Brain pericyte (primary cell): Measurements from ENCODE around the gene EIF4G3.
"Not testable (repeated sequence)": the region's sequence is repeated elsewhere in the genome, so short reads cannot be mapped to it uniquely, and the experiment has no call there.

ENCODE experiments used
- DNase-seq: peaks from one replicate; pipeline ENCODE4 v3.0.0-alpha.2; 2012; ENCODE audit warnings: low read depth, low spot score

Gene EIF4G3

DNA sequence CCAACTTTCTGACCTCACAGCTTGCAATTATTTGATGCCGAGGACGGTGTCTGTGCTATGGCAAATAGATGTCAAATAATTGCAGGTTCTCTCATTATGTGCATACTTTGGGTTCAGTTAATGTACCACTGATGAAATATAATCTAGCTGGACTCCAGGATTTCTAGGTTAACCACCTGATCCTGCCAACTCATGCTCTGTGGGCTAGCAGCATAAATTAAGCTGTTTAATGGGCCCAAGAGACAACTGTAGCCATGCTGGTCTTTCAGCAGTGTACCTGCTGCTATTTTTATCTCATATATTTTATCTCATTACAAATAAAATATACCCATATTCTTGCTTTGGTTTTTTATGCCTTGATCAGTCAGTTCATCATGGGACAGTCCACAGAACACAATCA, 346.3 kb downstream of the EIF4G3 start:
- DNase-seq, result no peak

DNA sequence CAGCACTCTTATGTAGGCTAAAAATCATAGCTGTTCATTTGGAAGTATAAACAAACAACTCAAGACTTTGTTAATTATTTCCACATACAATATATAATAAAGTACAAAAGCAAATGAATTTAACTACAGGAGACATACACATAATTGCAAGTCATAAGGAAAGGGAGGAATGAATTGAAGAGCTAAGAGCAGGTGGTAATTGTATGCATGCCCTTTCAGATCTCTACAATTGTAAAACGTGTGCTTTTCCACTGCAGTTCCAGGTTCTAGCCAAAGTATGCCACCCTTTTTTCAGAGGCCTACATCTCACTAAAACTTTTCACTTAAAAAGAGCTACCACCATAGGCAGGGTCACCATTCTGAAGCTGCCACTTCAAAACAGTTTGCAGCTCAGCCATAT, 346.8 kb downstream of the EIF4G3 start:
- DNase-seq, result no peak

DNA sequence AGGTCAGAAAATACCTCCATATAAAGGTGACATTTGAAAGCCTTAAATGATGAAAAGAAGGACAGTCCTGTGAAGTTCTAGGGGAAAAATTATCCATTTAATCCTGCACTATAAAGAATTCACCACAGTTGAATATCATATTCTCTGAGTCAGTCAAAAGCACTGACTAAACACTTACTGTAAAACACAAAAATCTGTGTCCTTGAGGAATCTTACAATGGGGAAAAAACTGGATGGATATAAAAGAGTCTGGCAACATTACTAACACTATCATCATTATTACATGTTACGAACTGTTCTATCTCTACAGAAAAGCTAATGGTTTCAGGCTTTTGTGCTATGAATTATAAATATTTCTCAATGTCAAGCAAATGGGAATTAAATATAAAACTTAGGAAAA, 347.2 kb downstream of the EIF4G3 start:
- DNase-seq, result no peak

DNA sequence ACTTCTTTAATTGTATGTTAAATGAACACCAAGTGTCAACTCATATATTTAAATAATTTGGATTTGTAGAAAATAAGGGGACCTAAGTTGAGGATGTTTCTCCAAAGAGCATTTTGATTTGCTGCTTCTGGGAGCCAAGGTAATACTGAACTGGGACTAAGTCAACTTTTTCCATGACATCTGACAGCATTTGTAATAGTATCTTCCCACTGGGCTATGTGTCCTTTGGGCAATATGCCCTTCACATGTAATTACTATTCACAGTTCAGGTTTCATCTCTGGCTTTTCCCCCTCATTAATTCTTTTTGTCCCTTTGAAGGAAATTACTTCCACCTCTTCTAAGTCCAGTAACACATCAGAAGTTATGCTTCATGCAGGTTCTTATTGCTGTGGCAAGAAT, 352.9 kb downstream of the EIF4G3 start:
- no peak for DNase-seq

DNA sequence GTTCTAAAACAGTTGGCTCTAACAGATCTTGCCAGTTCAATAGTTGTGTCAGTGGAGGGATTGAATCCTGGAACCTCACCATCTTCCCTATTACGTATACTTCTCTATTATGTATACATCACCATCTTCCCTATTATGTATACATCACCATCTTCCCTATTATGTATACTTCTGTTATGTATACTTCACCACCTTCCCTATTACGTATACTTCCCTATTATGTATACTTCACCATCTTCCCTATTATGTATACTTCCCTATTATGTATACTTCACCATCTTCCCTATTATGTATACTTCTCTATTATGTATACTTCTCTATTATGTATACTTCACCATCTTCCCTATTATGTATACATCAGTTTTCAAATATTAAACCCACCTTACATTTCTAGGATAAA, 355.2 kb downstream of the EIF4G3 start:
- DNase-seq, result no peak

DNA sequence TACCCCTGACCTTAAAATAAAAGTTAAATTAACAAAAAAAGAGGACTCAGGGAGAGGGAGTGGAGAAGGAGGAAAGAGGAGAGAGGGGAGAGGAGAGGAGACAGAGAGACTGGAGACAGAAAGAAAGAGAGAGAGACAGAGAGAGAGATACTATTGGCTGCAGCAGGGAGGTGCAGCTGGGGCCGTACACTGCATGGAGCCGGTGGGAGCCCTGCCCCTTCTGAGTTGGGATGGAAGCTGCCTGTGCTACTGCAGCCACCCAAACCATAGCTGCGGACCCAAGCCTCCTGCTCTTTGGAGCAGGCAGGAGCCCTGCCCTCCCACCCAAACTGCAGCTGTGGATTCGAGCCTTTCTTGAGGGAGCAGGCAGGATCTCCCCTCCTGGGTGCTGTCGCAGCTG, 356.9 kb downstream of the EIF4G3 start:
- DNase-seq, result no peak

DNA sequence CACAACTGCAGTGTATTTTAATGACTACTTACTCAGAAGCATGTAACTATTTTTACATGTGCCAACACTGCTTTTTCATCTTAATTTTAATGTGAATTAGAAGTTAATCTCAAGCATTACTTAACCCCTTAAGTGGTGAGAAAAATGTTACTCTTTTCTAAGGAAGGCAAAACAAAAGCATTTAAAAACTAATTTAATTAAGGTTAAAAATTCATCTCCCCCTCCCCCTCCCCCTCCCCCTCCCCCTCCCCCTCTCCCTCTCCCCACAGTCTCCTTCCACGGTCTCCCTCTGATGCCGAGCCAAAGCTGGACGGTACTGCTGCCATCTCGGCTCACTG, 362.2 kb downstream of the EIF4G3 start:
- no peak for DNase-seq

DNA sequence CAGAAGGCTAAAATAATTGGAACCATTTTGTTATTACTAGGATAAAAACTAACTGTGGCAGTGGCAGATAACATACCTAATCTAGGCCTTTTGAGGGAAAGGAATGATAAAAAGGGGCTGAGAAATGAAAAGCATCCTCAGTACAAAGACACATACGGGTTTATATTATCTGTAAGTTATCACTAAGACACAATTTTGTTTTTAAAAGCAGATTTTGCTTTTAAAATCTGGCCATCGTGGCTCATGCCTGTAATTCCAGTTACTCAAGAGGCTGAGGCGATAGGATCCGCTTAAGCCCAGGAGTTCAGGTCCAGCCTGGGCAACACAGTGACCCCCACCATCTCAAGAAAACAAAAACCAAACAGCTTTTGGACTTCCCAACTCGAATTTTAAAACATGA, 364.8 kb downstream of the EIF4G3 start:
- no peak for DNase-seq

DNA sequence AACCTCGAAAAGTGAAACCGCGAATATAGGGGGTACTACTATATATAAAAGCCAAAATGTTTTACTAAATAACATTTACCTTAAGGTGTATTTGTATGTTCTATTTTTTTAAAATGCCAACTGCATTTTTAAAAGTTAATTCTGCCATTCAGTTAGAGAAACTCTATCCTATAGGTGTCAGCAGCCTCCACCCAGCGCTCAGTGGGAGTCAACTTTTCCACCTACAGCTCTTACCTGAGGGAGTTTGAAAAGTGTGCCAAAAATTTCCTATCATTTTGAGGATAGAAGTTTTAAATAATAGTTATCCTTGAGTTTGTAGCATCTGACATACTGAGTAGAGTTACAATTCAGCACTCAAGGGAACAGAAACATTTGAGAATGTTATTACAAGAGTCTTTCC, 383.5 kb downstream of the EIF4G3 start:
- no peak for DNase-seq

DNA sequence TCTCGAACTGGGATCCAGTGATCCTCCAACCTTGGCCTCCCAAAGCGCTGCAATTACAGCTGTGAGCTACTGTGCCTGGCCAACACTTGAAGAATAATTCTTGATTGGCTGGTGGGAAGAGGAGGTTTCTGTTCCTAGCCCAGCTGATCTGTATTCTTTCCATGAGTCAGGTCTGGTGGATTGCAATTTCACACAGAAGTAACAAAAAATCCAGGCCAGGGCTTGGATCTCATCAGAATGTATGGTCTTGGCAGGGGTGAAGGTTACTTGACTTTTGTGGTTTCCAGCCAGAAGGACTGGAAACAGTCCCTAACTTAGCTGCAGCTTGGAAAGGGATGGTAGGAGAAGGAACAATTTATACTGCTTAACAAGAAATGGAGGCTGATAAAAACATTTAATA, 384.5 kb downstream of the EIF4G3 start:
- no peak for DNase-seq

DNA sequence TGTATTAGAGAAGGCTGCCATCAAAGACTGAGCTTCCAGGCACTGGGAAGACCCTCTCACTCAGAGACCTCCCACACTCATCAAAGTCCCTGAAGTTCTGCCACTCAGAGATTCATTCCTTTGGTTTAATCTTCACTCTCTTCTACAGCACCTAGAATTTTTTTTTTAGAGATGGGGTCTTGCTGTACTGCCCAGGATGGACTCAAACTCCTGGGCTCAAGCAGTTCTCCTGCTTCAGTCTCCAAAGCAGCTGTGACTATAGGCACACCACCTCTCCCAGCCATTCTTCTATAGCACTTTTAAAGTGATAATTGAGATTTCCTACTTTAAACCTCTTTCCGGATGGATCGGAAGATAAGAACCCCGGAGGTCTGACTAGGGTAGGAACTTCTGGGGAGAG, 385.9 kb downstream of the EIF4G3 start:
- DNase-seq, result no peak

DNA sequence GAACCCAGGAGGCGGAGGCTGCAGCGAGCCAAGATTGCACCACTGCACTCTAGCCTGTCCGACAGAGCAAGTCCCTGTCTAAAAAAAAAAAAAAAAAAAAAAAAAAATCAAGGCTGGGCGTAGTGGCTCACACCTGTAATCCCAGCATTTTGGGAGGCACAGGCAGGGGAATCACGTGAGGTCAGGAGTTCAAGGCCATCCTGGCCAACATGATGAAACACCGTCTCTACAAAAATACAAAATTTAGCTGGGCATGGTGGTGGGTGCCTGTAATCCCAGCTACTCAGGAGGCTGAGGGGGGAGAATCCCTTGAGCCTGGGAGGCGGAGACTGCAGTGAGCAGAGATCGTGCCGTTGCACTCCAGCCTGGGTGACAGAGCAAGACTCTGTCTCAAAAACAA, 387.1 kb downstream of the EIF4G3 start:
- DNase-seq, result not testable (repeated sequence)

DNA sequence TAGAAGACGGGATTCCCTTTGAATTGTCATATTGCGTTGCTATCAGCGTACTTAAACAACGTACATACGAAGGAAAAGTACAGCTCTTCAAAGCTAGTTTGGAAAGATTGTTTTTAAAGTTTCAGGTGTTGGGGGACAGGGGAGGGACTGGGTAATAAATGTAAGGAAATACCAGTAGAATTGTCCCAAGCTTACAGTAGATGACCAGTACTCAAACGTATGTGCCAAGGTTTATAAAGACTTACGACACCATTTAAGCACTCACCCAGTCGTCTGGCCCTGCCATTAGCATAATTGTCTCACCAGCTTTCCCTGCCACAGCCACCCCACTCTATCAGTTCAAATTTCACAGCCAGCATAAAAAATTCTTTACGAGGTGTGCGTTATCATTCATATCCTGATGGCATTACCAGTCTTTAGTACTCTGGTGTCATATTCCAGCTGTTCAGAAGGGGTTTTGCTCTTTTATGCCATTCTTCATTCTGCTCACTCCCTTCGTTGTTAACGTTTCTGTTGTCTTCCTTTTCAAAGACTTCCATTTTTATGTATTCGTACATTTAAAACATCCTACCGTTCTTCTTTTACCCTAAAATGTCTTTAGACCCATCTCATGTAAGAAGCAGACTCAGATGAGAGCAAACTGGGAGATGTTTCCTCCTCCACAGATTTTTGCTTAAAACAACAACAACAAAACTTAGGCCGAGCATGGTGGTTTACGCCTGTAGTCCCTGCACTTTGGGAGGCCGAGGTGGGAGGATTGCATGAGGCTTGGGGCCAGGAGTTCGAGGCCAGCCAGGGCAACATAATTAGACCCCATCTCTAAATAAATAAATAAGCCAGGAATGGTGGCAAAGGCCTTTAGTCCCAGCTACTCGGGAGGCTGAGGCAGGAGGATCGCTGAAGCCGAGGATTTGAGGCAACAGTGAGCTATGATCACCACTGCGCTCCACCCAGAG, 388.6 kb downstream of the EIF4G3 start:
- no peak for DNase-seq

DNA sequence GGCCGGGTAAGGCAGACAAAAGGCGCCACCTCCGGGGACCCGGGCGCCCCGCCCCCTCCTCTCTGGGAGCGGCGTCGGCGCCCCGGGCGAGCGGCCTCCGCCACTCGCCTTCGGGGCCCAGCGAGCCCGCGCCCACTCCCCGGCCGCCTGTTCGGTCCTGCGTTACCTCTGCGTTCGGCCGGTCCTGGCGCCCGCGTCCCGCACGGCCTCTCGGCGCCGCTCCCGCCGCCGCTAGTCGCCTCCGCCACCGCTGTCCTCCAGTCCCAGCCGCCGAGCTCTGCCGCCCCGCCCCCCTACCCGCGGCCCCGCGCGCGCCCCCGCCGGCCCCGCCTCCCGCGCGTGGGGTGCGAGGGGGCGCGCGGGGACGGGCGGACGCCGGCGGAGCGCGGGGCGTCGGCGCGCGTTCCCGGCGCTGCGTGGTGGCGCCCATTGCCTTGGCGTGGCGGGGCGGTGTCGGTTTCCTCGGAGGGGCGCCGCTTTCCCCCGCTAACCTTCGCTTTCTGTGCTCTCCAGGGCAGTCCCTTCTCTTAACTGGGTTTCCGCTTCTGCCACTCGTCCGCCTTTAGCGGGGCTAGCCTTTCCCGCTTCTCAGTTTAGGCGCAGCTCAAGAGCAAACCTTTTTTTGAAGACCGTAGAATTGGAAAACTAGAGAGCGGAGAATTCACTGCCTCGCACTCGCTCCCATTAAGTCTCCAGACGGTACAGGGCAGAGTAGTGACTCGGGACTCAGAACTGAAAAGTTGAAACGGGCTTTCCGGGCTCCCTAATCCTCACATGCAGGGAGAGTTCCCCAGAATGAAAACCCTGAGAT, 389.5 kb downstream of the EIF4G3 start, which contains the start of gene HP1BP3:
Gene HP1BP3, minus strand, starts transcription at position 279 of the 811 bp plus-strand sequence. CDS start 6,867 bp downstream, outside the sequence.
- peak; percentile 29 for DNase-seq

DNA sequence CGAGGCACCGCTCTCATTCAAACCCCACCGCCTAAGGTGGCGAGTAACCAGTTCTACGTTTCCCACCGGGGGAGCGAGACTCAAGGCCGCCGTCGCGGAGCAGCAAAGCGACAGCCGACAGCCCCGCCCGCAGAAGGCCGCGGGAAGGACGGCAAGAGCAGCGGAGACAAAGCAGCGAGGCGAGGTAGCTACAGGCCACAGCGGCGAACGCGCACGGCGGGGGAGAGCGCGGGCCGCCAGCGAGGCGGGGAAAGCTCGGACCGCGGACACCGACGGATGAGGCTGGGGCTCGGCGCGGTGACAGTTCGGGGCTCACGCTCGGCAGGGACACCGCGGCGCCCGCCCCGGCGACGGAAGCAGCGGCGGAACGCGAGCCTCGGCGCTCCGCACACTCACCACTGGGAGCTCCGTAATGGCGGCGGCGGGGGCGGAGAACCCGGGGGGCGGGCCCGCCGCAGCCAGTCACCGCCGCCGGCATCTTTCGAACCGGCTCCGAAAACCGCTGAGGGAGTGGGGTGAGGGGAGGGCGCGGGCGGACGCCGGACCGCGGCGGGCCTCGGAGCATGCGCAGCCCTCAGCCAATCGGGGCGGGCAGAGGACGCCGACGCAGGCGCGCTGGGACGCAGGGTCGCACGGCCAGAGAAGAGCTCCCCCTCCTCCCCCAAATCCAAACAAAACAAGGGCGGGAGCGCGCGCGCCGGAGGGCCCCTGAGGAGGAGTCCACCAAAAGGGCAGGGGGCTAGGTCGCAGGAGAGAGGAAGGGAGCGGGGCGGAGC, 390.3 kb downstream of the EIF4G3 start:
- peak; percentile 94 for DNase-seq

DNA sequence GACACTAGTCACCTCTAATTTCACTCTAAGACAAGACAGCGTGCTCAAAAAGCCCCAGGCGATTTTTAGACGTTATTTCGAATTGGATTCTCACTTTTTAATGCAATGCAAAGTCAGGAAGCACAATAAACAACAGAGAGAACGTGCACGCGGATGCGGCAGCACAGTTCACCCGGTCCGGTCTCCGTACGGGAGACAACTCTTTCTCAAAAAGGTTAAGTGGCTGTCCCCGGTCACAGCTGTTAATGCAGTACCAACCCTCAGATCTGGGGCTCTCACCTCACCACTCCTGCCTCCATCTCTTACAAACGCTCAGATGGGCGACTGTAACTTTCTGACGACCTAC, 390.8 kb downstream of the EIF4G3 start:
- no peak for DNase-seq

DNA sequence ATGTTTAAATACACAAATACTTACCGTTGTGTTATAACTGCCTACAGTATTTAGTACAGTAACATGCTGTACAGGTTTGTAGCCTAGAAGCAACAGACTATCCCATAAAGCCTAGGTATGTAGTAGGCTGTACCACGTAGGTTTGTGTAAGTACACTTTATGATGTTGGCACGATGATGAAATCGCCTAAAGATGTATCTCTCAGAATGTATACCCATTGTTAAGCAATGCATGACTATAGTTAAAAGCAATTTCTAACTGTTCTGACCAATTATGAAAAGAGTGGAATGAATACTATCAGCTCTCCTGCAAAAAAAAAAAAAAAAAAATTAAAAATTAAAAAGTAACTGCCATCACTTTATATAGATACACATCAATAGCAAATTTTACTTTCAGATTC, 401.0 kb downstream of the EIF4G3 start:
- no peak for DNase-seq

DNA sequence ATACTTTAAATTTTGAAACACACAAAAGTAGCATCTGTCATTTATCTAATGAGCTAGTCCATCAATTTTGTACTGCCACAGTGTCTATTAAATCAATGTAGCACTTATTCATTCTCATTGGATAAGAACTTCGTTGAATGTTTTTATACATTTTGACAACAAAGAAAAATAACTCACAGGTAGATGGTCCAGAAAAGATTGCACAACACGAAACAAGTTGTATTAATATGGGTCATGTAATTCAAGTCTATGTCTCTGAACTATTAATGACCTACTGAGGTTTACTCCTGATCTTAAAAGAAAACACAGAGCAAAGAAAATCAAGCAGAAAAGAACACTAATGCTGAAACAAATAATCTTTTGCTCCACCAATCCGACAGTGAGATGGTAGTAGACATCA, 404.9 kb downstream of the EIF4G3 start:
- no peak for DNase-seq

DNA sequence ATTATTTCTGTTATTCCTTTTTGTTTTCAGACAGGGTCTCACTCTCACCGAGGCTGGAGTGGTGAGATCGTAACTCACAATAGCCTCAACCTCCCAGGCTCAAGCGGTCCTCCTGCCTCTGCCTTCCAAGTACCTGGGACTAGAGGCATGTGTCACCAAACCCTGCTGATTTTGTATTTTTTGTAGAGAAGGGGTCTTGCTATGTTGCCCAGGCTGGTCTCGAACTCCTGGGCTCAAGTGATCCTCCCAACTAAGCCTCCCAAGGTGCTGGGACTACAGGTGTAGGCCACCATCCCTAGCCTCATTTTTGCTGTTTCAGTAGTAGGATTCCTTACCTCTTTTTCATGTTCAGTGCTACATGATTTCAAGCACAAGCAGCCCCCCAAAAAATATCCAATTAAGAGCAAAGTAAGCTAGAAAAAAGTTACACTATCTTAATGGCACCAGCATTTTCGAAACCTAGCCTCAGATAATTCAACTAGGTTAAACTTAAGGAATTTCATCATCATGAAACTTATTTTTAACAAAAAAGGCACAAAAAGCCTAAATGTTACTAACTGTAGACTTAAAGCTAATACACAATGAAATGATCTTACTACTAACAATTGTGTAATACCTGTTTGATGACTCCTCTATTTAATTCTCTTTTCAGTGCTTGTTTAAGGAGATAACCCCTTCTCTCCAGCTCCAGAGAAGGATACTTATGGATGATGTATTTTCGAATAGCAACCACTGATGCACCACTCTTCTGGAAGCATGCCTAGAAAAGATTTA, 406.2 kb downstream of the EIF4G3 start:
- no peak for DNase-seq

DNA sequence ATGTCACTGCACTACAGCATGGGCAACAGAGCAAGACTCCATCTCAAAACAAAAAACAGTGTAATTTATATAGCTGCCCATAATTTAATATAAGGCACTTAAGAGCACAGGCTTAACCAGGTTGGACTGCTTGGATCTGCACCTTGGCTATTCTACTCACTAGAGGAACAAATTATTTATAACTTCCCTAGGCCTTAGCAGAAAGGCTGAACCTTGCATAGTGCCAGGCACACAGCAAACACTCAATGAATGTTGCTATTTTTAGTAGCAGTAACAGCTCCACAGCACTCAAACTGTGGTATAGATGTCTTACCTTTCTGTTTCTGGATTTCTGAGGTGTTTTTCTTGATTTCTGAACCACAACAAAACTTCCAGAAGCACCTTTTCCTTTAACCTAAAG, 409.4 kb downstream of the EIF4G3 start:
- DNase-seq, result no peak

DNA sequence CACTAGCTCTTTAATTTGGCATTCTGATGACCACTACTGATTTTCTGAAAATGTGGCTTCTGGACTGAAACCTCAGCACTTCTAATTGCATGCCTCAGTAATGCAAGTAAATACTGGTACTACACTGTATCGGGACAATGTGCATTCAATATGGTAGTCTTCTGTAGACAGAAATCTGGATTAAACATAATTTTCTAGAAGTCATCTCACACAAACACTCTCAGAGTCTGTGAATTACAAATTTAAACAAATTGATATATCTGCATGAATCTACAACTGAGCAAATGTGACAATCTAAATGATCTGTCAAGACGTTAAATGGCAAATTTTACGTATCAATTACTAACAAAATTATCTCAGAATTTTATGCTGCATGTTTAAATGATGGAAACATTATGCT, 413.3 kb downstream of the EIF4G3 start:
- no peak for DNase-seq
